HEK293 (cell line): ENCODE results near the gene HPS4.

Experiments used
- EGR2 ChIP-seq: fragments of 450-650 bp; formaldehyde crosslinking; IDR thresholded peaks from 2 replicates; pipeline ENCODE4 v1.5.1; 2016; ENCODE audit warnings: low read depth, missing biosample characterization, missing genetic modification characterization
- GLIS2 ChIP-seq: fragments of 450-650 bp; formaldehyde crosslinking; IDR thresholded peaks from 2 replicates; pipeline ENCODE4 v1.5.1; 2016; ENCODE audit warnings: missing biosample characterization, missing genetic modification characterization
- KLF1 ChIP-seq: fragments of 450-650 bp; formaldehyde crosslinking; IDR thresholded peaks from 2 replicates; pipeline ENCODE4 v1.5.1; 2016; ENCODE audit warnings: missing biosample characterization, missing genetic modification characterization
- KLF10 ChIP-seq: fragments of 450-650 bp; IDR thresholded peaks from 2 replicates; pipeline ENCODE4 v1.5.1; 2018; ENCODE audit warnings: missing biosample characterization, mild to moderate bottlenecking, missing genetic modification characterization
- KLF16 ChIP-seq: fragments of 450-650 bp; formaldehyde crosslinking; IDR thresholded peaks from 2 replicates; pipeline ENCODE4 v1.5.1; 2017; ENCODE audit warnings: missing biosample characterization, missing genetic modification characterization
- KLF8 ChIP-seq: fragments of 450-650 bp; formaldehyde crosslinking; IDR thresholded peaks from 2 replicates; pipeline ENCODE4 v1.5.1; 2016; ENCODE audit warnings: missing biosample characterization, missing genetic modification characterization
- ZBTB20 ChIP-seq: fragments of 450-650 bp; formaldehyde crosslinking; IDR thresholded peaks from 2 replicates; pipeline ENCODE4 v1.5.1; 2016; ENCODE audit warnings: missing biosample characterization, missing genetic modification characterization
- ZFHX2 ChIP-seq: fragments of 450-650 bp; formaldehyde crosslinking; conservative IDR thresholded peaks from 2 replicates; pipeline ENCODE4 v1.5.1; 2016; ENCODE audit warnings: missing biosample characterization, missing genetic modification characterization
- ZIC2 ChIP-seq: fragments of 450-650 bp; formaldehyde crosslinking; IDR thresholded peaks from 2 replicates; pipeline ENCODE4 v1.5.1; 2016; ENCODE audit warnings: missing biosample characterization, missing genetic modification characterization
- ZNF184 ChIP-seq: fragments of 450-650 bp; IDR thresholded peaks from 2 replicates; pipeline ENCODE4 v1.5.1; 2018; ENCODE audit warnings: missing biosample characterization, mild to moderate bottlenecking, missing genetic modification characterization
- ZNF24 ChIP-seq: fragments of 450-650 bp; formaldehyde crosslinking; IDR thresholded peaks from 2 replicates; pipeline ENCODE4 v1.5.1; 2016; ENCODE audit warnings: missing biosample characterization, missing genetic modification characterization
- ZNF324 ChIP-seq: fragments of 450-650 bp; formaldehyde crosslinking; IDR thresholded peaks from 2 replicates; pipeline ENCODE4 v1.5.1; 2016; ENCODE audit warnings: missing biosample characterization, missing genetic modification characterization
- ZNF335 ChIP-seq: fragments of 450-650 bp; formaldehyde crosslinking; conservative IDR thresholded peaks from 2 replicates; pipeline ENCODE4 v1.5.1; 2016; ENCODE audit warnings: missing biosample characterization, missing genetic modification characterization
- ZNF837 ChIP-seq: fragments of 450-650 bp; formaldehyde crosslinking; IDR thresholded peaks from 2 replicates; pipeline ENCODE4 v1.5.1; 2016; ENCODE audit warnings: missing biosample characterization, missing genetic modification characterization
- ZSCAN30 ChIP-seq: fragments of 450-650 bp; IDR thresholded peaks from 2 replicates; pipeline ENCODE4 v1.5.1; 2018; ENCODE audit warnings: missing biosample characterization, mild to moderate bottlenecking, missing genetic modification characterization, moderate library complexity
- TF ChIP-seq, protein P1 (sequence below): fragments of 450-650 bp; formaldehyde crosslinking; IDR thresholded peaks from 2 replicates; pipeline ENCODE4 v1.5.1; 2016; ENCODE audit warnings: missing biosample characterization, missing genetic modification characterization
- TF ChIP-seq, protein P2 (sequence below): fragments of 450-650 bp; formaldehyde crosslinking; IDR thresholded peaks from 2 replicates; pipeline ENCODE4 v1.5.1; 2017; ENCODE audit warnings: missing biosample characterization, missing genetic modification characterization
- TF ChIP-seq, protein P3 (sequence below): fragments of 450-650 bp; formaldehyde crosslinking; IDR thresholded peaks from 2 replicates; pipeline ENCODE4 v1.5.0; 2017; ENCODE audit warnings: missing biosample characterization, missing genetic modification characterization, borderline replicate concordance
- TF ChIP-seq, protein P4 (sequence below): fragments of 450-650 bp; formaldehyde crosslinking; IDR thresholded peaks from 2 replicates; pipeline ENCODE4 v1.5.1; 2016; ENCODE audit warnings: missing biosample characterization, missing genetic modification characterization, borderline replicate concordance
- TF ChIP-seq, protein P5 (sequence below): fragments of 450-650 bp; formaldehyde crosslinking; IDR thresholded peaks from 2 replicates; pipeline ENCODE4 v1.5.1; 2016; ENCODE audit warnings: missing biosample characterization, missing genetic modification characterization
- TF ChIP-seq, protein P6 (sequence below): fragments of 450-650 bp; formaldehyde crosslinking; IDR thresholded peaks from 2 replicates; pipeline ENCODE4 v1.5.1; 2016; ENCODE audit warnings: missing biosample characterization, missing genetic modification characterization

HPS4 gene

DNA sequence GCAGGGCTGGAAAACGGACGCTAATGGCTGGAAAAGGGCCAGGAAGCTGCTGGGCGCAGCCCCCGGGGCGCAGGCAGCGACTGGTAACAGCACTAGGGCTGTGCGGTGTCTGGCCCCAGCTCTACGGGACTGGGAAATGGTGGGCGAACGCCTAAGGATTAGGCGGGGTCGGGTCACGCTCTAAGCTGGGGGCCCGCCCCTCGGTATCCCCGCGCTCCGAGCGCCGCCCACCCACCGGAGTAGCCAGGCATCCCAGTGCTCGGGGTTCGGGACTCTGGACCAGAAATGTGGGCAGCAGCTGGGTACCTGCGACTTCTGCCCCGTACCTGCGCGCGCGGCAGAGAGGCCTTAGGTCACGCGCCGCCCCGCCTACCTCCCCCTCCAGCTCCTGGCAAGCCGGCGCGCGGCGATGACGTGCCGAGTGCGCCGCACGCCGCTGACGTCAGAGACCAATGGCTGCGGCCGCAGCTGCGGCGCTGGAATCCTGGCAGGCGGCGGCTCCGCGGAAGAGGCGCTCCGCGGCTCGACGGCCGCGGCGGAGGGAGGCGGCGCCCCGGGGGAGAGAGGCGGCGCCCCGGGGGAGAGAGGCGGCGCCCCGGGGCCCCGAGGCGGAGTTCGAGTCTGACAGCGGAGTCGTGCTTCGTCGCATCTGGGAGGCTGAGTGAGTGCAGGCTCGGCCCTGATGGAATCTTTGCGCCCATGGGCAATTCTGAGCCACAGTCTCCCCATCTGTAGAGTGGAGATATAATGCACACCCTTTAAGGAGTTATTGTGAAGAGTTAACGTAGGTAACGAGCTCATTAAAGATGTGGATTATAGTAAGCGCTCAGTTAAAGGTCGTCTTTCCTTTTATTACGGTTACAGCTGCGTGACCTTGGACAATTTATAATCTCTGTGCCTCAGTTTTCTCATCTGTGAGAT is at the start of gene HPS4, which contains the start of gene SRRD (continued):
- TF ChIP-seq ZBTB20 (tag by site-specific recombination) = peak; percentile 78; the same call in 1 of the 2 replicates
- peak; percentile 96 for TF ChIP-seq ZFHX2 (tag by site-specific recombination)
- TF ChIP-seq, protein P1, sequence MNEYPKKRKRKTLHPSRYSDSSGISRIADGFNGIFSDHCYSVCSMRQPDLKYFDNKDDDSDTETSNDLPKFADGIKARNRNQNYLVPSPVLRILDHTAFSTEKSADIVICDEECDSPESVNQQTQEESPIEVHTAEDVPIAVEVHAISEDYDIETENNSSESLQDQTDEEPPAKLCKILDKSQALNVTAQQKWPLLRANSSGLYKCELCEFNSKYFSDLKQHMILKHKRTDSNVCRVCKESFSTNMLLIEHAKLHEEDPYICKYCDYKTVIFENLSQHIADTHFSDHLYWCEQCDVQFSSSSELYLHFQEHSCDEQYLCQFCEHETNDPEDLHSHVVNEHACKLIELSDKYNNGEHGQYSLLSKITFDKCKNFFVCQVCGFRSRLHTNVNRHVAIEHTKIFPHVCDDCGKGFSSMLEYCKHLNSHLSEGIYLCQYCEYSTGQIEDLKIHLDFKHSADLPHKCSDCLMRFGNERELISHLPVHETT (tag by site-specific recombination) = peak; percentile 79
- peak; percentile 74 for TF ChIP-seq KLF10 (tag by site-specific recombination)
- peak; percentile 81 for TF ChIP-seq KLF1 (tag by site-specific recombination)
- TF ChIP-seq GLIS2 (tag by site-specific recombination) = peak; percentile 88
- TF ChIP-seq, protein P2, sequence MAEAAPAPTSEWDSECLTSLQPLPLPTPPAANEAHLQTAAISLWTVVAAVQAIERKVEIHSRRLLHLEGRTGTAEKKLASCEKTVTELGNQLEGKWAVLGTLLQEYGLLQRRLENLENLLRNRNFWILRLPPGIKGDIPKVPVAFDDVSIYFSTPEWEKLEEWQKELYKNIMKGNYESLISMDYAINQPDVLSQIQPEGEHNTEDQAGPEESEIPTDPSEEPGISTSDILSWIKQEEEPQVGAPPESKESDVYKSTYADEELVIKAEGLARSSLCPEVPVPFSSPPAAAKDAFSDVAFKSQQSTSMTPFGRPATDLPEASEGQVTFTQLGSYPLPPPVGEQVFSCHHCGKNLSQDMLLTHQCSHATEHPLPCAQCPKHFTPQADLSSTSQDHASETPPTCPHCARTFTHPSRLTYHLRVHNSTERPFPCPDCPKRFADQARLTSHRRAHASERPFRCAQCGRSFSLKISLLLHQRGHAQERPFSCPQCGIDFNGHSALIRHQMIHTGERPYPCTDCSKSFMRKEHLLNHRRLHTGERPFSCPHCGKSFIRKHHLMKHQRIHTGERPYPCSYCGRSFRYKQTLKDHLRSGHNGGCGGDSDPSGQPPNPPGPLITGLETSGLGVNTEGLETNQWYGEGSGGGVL (tag by site-specific recombination) = peak; percentile 69
- peak; percentile 94 for TF ChIP-seq KLF16
- no peak for TF ChIP-seq ZNF837
- TF ChIP-seq ZNF184 = peak; percentile 52; the same call in 1 of the 2 replicates
- TF ChIP-seq EGR2 (tag by site-specific recombination) = peak; percentile 93
- peak; percentile 58; the same call in 1 of the 2 replicates for TF ChIP-seq ZNF24 (tag by site-specific recombination)
- TF ChIP-seq KLF8 (tag by site-specific recombination) = peak; percentile 94
- TF ChIP-seq ZNF335 (tag by site-specific recombination) = peak; percentile 84
- peak; percentile 52; the same call in 1 of the 2 replicates for TF ChIP-seq ZSCAN30
- TF ChIP-seq, protein P3, sequence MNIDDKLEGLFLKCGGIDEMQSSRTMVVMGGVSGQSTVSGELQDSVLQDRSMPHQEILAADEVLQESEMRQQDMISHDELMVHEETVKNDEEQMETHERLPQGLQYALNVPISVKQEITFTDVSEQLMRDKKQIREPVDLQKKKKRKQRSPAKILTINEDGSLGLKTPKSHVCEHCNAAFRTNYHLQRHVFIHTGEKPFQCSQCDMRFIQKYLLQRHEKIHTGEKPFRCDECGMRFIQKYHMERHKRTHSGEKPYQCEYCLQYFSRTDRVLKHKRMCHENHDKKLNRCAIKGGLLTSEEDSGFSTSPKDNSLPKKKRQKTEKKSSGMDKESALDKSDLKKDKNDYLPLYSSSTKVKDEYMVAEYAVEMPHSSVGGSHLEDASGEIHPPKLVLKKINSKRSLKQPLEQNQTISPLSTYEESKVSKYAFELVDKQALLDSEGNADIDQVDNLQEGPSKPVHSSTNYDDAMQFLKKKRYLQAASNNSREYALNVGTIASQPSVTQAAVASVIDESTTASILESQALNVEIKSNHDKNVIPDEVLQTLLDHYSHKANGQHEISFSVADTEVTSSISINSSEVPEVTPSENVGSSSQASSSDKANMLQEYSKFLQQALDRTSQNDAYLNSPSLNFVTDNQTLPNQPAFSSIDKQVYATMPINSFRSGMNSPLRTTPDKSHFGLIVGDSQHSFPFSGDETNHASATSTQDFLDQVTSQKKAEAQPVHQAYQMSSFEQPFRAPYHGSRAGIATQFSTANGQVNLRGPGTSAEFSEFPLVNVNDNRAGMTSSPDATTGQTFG (tag by site-specific recombination) = 0 out of 2 replicates have a peak, but pooled peaks have one; percentile 44
- TF ChIP-seq, protein P4, sequence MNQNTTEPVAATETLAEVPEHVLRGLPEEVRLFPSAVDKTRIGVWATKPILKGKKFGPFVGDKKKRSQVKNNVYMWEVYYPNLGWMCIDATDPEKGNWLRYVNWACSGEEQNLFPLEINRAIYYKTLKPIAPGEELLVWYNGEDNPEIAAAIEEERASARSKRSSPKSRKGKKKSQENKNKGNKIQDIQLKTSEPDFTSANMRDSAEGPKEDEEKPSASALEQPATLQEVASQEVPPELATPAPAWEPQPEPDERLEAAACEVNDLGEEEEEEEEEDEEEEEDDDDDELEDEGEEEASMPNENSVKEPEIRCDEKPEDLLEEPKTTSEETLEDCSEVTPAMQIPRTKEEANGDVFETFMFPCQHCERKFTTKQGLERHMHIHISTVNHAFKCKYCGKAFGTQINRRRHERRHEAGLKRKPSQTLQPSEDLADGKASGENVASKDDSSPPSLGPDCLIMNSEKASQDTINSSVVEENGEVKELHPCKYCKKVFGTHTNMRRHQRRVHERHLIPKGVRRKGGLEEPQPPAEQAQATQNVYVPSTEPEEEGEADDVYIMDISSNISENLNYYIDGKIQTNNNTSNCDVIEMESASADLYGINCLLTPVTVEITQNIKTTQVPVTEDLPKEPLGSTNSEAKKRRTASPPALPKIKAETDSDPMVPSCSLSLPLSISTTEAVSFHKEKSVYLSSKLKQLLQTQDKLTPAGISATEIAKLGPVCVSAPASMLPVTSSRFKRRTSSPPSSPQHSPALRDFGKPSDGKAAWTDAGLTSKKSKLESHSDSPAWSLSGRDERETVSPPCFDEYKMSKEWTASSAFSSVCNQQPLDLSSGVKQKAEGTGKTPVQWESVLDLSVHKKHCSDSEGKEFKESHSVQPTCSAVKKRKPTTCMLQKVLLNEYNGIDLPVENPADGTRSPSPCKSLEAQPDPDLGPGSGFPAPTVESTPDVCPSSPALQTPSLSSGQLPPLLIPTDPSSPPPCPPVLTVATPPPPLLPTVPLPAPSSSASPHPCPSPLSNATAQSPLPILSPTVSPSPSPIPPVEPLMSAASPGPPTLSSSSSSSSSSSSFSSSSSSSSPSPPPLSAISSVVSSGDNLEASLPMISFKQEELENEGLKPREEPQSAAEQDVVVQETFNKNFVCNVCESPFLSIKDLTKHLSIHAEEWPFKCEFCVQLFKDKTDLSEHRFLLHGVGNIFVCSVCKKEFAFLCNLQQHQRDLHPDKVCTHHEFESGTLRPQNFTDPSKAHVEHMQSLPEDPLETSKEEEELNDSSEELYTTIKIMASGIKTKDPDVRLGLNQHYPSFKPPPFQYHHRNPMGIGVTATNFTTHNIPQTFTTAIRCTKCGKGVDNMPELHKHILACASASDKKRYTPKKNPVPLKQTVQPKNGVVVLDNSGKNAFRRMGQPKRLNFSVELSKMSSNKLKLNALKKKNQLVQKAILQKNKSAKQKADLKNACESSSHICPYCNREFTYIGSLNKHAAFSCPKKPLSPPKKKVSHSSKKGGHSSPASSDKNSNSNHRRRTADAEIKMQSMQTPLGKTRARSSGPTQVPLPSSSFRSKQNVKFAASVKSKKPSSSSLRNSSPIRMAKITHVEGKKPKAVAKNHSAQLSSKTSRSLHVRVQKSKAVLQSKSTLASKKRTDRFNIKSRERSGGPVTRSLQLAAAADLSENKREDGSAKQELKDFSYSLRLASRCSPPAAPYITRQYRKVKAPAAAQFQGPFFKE (tag by site-specific recombination) = peak; percentile 77; the same call in 1 of the 2 replicates
- TF ChIP-seq, protein P5, sequence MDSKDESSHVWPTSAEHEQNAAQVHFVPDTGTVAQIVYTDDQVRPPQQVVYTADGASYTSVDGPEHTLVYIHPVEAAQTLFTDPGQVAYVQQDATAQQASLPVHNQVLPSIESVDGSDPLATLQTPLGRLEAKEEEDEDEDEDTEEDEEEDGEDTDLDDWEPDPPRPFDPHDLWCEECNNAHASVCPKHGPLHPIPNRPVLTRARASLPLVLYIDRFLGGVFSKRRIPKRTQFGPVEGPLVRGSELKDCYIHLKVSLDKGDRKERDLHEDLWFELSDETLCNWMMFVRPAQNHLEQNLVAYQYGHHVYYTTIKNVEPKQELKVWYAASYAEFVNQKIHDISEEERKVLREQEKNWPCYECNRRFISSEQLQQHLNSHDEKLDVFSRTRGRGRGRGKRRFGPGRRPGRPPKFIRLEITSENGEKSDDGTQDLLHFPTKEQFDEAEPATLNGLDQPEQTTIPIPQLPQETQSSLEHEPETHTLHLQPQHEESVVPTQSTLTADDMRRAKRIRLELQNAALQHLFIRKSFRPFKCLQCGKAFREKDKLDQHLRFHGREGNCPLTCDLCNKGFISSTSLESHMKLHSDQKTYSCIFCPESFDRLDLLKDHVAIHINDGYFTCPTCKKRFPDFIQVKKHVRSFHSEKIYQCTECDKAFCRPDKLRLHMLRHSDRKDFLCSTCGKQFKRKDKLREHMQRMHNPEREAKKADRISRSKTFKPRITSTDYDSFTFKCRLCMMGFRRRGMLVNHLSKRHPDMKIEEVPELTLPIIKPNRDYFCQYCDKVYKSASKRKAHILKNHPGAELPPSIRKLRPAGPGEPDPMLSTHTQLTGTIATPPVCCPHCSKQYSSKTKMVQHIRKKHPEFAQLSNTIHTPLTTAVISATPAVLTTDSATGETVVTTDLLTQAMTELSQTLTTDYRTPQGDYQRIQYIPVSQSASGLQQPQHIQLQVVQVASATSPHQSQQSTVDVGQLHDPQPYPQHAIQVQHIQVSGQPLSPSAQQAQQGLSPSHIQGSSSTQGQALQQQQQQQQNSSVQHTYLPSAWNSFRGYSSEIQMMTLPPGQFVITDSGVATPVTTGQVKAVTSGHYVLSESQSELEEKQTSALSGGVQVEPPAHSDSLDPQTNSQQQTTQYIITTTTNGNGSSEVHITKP (tag by site-specific recombination) = peak; percentile 29; the same call in 1 of the 2 replicates
- TF ChIP-seq, protein P6, sequence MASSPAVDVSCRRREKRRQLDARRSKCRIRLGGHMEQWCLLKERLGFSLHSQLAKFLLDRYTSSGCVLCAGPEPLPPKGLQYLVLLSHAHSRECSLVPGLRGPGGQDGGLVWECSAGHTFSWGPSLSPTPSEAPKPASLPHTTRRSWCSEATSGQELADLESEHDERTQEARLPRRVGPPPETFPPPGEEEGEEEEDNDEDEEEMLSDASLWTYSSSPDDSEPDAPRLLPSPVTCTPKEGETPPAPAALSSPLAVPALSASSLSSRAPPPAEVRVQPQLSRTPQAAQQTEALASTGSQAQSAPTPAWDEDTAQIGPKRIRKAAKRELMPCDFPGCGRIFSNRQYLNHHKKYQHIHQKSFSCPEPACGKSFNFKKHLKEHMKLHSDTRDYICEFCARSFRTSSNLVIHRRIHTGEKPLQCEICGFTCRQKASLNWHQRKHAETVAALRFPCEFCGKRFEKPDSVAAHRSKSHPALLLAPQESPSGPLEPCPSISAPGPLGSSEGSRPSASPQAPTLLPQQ (tag by site-specific recombination) = peak; percentile 39; the same call in 1 of the 2 replicates
- peak; percentile 64 for TF ChIP-seq ZNF324 (tag by site-specific recombination)
- TF ChIP-seq ZIC2 (tag by site-specific recombination) = peak; percentile 93
